Measurements from ENCODE around the gene CHM. TPM values are rescaled to one million over a fixed set of nuclear protein-coding genes. Genes with fewer than 3 reads are reported as not detected.

Gene CHM
- total RNA-seq, 1 experiment from 2014 or later, result 18.1 TPM

DNA sequence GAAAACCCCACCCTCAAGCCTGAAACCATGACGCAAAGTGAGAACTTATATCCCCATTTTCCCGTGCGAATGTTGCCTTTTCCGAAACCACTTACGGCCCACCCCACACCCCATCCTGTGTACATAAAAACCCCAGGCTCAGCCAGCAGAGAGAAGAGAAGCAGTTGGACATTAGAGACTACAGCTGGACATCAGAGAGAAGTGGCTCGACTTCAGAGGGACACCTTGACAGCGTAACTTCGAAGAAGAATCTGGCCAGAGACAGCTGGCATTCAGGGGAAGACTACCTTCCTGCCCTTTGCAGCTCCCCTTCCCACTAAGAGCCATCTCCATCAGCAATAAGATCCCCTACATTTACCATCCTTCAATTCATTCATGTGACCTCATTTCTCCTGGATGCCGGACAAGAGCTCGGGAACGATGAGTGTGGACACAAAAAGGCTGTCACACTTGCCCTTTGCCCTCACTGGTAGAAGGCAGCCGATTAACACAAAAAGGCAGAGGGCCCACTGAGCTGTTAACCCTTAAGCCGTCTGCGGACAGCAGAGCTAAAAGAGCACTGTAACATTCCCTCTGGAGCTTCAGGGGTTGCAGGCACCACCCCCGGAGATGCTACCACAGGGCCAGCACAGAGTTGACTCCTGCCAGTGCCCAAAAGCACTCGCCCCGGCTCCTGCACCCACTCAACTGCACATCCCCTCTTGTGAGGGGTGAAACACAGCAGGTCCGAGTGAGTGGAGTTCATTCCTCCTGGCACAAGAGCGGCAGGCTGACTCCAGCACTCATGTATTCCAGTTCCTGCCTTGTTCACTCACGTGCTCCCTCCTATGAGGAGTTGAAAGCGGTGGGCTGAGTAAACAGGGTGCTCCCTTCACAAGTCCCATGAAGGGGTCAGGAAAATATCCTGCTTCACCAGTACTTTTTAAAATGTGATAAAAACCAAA lies 7.5 kb downstream of the CHM start:
- CTCF ChIA-PET, result interaction anchor here (0.8 kb wide), 1 partner anchor 413 kb away, joined by 3 read pairs; no protein-coding TSS in a partner anchor
- Mint-ChIP-seq H3K27me3 (ENCODE audit: low read depth) (no peaks in the 10 kb centered on the region), H3K4me1 (peaks cover 32% of the 10 kb centered on the region), H3K9me3 (no peaks in the 10 kb centered on the region), H3K27ac (peak overlapping the region; percentile 18), H3K36me3 (peaks cover 4% of the 10 kb centered on the region; the same call in 1 of the 2 replicates), H3K4me3 (peak overlapping the region; percentile 29; the same call in 1 of the 2 replicates)
- DNase-seq (ENCODE audit: low spot score), result no peak
- POLR2A ChIA-PET, result no interaction called here
- peak; percentile 76 for ATAC-seq
- TF ChIP-seq, protein P1, sequence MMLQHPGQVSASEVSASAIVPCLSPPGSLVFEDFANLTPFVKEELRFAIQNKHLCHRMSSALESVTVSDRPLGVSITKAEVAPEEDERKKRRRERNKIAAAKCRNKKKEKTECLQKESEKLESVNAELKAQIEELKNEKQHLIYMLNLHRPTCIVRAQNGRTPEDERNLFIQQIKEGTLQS (CRISPR knock-in tag; conservative IDR thresholded peaks at IDR 0.05), result no peak
- TF ChIP-seq ZNF671 (CRISPR knock-in tag; IDR thresholded peaks at IDR 0.05) (no peak), GRHL2 (CRISPR knock-in tag; IDR thresholded peaks at IDR 0.05; ENCODE audit: insufficient replicate concordance, severe bottlenecking) (no peak), FOXK1 (CRISPR knock-in tag; IDR thresholded peaks at IDR 0.05) (no peak), SMAD3 (CRISPR knock-in tag; IDR thresholded peaks at IDR 0.05; ENCODE audit: borderline replicate concordance) (no peak), CBFB (CRISPR knock-in tag; IDR thresholded peaks at IDR 0.05; ENCODE audit: low read depth) (no peak), ZNF396 (CRISPR knock-in tag; IDR thresholded peaks at IDR 0.05; ENCODE audit: borderline replicate concordance) (no peak), FOXJ3 (CRISPR knock-in tag; IDR thresholded peaks at IDR 0.05; ENCODE audit: borderline replicate concordance) (no peak), TCF7 (CRISPR knock-in tag; IDR thresholded peaks at IDR 0.05; ENCODE audit: low read depth) (no peak), SOX15 (CRISPR knock-in tag; IDR thresholded peaks at IDR 0.05) (no peak), ZNF317 (CRISPR knock-in tag; IDR thresholded peaks at IDR 0.05; ENCODE audit: borderline replicate concordance, low read depth) (no peak), NFYB (CRISPR knock-in tag; conservative IDR thresholded peaks at IDR 0.05; ENCODE audit: low read depth) (no peak)
- TF ChIP-seq, protein P2, sequence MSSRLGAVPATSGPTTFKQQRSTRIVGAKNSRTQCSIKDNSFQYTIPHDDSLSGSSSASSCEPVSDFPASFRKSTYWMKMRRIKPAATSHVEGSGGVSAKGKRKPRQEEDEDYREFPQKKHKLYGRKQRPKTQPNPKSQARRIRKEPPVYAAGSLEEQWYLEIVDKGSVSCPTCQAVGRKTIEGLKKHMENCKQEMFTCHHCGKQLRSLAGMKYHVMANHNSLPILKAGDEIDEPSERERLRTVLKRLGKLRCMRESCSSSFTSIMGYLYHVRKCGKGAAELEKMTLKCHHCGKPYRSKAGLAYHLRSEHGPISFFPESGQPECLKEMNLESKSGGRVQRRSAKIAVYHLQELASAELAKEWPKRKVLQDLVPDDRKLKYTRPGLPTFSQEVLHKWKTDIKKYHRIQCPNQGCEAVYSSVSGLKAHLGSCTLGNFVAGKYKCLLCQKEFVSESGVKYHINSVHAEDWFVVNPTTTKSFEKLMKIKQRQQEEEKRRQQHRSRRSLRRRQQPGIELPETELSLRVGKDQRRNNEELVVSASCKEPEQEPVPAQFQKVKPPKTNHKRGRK (CRISPR knock-in tag; IDR thresholded peaks at IDR 0.05; ENCODE audit: borderline replicate concordance), result no peak
- TF ChIP-seq, protein P3, sequence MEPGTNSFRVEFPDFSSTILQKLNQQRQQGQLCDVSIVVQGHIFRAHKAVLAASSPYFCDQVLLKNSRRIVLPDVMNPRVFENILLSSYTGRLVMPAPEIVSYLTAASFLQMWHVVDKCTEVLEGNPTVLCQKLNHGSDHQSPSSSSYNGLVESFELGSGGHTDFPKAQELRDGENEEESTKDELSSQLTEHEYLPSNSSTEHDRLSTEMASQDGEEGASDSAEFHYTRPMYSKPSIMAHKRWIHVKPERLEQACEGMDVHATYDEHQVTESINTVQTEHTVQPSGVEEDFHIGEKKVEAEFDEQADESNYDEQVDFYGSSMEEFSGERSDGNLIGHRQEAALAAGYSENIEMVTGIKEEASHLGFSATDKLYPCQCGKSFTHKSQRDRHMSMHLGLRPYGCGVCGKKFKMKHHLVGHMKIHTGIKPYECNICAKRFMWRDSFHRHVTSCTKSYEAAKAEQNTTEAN (CRISPR knock-in tag; IDR thresholded peaks at IDR 0.05), result no peak
- TF ChIP-seq, protein P4, sequence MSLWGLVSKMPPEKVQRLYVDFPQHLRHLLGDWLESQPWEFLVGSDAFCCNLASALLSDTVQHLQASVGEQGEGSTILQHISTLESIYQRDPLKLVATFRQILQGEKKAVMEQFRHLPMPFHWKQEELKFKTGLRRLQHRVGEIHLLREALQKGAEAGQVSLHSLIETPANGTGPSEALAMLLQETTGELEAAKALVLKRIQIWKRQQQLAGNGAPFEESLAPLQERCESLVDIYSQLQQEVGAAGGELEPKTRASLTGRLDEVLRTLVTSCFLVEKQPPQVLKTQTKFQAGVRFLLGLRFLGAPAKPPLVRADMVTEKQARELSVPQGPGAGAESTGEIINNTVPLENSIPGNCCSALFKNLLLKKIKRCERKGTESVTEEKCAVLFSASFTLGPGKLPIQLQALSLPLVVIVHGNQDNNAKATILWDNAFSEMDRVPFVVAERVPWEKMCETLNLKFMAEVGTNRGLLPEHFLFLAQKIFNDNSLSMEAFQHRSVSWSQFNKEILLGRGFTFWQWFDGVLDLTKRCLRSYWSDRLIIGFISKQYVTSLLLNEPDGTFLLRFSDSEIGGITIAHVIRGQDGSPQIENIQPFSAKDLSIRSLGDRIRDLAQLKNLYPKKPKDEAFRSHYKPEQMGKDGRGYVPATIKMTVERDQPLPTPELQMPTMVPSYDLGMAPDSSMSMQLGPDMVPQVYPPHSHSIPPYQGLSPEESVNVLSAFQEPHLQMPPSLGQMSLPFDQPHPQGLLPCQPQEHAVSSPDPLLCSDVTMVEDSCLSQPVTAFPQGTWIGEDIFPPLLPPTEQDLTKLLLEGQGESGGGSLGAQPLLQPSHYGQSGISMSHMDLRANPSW (CRISPR knock-in tag; conservative IDR thresholded peaks at IDR 0.05; ENCODE audit: low read depth), result no peak
- TF ChIP-seq, protein P5, sequence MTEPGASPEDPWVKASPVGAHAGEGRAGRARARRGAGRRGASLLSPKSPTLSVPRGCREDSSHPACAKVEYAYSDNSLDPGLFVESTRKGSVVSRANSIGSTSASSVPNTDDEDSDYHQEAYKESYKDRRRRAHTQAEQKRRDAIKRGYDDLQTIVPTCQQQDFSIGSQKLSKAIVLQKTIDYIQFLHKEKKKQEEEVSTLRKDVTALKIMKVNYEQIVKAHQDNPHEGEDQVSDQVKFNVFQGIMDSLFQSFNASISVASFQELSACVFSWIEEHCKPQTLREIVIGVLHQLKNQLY (CRISPR knock-in tag; IDR thresholded peaks at IDR 0.05), result no peak
- TF ChIP-seq, protein P6, sequence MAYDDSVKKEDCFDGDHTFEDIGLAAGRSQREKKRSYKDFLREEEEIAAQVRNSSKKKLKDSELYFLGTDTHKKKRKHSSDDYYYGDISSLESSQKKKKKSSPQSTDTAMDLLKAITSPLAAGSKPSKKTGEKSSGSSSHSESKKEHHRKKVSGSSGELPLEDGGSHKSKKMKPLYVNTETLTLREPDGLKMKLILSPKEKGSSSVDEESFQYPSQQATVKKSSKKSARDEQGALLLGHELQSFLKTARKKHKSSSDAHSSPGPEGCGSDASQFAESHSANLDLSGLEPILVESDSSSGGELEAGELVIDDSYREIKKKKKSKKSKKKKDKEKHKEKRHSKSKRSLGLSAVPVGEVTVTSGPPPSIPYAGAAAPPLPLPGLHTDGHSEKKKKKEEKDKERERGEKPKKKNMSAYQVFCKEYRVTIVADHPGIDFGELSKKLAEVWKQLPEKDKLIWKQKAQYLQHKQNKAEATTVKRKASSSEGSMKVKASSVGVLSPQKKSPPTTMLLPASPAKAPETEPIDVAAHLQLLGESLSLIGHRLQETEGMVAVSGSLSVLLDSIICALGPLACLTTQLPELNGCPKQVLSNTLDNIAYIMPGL (CRISPR knock-in tag; IDR thresholded peaks at IDR 0.05), result no peak
- TF ChIP-seq, protein P7, sequence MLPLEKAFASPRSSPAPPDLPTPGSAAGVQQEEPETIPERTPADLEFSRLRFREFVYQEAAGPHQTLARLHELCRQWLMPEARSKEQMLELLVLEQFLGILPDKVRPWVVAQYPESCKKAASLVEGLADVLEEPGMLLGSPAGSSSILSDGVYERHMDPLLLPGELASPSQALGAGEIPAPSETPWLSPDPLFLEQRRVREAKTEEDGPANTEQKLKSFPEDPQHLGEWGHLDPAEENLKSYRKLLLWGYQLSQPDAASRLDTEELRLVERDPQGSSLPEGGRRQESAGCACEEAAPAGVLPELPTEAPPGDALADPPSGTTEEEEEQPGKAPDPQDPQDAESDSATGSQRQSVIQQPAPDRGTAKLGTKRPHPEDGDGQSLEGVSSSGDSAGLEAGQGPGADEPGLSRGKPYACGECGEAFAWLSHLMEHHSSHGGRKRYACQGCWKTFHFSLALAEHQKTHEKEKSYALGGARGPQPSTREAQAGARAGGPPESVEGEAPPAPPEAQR (CRISPR knock-in tag; IDR thresholded peaks at IDR 0.05), result no peak
- TF ChIP-seq, protein P8, sequence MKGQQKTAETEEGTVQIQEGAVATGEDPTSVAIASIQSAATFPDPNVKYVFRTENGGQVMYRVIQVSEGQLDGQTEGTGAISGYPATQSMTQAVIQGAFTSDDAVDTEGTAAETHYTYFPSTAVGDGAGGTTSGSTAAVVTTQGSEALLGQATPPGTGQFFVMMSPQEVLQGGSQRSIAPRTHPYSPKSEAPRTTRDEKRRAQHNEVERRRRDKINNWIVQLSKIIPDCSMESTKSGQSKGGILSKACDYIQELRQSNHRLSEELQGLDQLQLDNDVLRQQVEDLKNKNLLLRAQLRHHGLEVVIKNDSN (CRISPR knock-in tag; IDR thresholded peaks at IDR 0.05), result no peak

Measured in WTC11 (cell line).